Fibroblast of peridontal ligament (primary cell): ENCODE data around the gene NAALADL1.

ENCODE experiments used
- DNase-seq: peaks from one replicate; pipeline ENCODE4 v3.0.0-alpha.2; 2010; ENCODE audit errors: extremely low read depth

NAALADL1 gene, protein sequence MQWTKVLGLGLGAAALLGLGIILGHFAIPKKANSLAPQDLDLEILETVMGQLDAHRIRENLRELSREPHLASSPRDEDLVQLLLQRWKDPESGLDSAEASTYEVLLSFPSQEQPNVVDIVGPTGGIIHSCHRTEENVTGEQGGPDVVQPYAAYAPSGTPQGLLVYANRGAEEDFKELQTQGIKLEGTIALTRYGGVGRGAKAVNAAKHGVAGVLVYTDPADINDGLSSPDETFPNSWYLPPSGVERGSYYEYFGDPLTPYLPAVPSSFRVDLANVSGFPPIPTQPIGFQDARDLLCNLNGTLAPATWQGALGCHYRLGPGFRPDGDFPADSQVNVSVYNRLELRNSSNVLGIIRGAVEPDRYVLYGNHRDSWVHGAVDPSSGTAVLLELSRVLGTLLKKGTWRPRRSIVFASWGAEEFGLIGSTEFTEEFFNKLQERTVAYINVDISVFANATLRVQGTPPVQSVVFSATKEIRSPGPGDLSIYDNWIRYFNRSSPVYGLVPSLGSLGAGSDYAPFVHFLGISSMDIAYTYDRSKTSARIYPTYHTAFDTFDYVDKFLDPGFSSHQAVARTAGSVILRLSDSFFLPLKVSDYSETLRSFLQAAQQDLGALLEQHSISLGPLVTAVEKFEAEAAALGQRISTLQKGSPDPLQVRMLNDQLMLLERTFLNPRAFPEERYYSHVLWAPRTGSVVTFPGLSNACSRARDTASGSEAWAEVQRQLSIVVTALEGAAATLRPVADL

GRCh38 chr11:65058419-65059054, at the start of gene NAALADL1:
Gene NAALADL1 (minus strand): TSS chr11:65058553. CDS start chr11:65058521, 32 bp downstream.
- DNase-seq = no peak

DNA sequence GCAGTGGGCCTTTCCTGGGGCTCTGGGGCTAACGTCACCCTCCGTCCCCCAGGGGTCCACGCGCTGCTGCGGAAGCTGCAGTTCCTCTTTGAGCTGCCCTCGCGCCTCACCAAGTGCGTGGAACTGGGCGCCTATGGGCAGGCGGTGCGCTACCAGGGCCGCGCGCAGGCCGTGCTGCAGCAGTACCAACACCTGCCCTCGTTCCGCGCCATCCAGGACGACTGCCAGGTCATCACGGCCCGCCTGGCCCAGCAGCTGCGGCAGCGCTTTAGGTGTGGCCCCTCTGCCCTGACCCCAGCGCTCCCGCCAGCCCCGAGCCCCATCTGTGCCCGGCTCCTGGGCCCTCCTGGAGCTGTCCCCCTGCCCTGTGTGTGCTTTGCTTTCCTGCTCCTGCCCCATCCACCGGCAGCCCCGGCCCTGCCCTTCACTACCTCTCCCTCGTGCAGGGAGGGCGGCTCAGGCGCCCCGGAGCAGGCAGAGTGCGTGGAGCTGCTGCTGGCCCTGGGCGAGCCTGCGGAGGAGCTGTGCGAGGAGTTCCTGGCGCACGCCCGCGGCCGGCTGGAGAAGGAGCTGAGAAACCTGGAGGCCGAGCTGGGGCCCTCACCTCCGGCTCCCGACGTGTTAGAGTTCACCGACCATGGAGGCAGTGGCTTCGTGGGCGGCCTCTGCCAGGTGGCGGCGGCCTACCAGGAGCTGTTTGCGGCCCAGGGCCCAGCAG, 49.6 kb upstream of the NAALADL1 start:
- DNase-seq = no peak

- no peak for DNase-seq
These were observed 48.7 kb upstream of the NAALADL1 start for GRCh38 chr11:65107078-65107477.

GRCh38 chr11:65104628-65105027, 46.3 kb upstream of the NAALADL1 start:
- DNase-seq = no peak

GRCh38 chr11:65103476-65103875, 45.1 kb upstream of the NAALADL1 start:
- DNase-seq = no peak

DNA sequence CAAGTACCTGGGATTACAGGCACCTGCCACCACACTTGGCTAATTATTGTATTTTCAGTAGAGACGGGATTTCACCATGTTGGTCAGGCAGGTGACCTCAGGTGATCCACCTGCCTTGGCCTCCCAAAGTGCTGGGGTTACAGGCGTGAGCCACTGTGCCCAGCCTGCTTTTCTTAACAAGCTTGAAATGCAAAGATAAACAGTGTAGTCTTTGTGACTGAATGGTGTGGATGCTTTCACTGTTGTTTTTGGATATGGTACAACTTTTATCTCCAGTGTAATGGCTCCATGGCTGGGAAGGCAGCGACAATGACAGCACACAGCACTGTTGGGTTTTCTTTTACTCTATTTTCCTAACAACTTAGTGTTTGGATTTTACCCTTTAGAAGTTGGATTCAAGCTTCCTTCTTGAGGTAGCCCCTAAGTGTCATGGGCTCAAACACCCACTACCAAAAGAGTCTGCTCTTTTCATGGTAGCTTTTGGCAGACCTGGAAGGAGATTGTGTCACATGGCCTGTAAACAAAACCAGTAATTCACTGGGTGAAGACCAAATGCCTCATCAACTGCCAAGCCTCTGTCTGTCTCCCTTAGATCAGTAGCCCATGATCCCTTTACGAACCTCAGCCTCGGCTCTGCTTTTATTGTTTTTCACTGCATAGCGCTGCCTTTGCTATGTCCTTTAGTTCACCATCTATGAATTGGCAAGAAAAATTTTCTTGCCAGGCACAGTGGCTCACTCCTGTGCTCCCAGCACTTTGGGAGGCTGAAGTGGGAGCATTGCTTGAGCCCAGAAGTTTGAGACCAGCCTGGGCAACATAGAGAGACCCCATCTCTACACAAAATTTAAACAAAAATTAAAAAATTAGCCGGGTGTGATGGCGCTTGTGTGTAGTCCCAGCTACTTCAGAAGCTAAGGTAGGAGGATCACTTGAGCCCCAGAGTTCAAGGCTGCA, 44.1 kb upstream of the NAALADL1 start:
- DNase-seq = no peak

DNA sequence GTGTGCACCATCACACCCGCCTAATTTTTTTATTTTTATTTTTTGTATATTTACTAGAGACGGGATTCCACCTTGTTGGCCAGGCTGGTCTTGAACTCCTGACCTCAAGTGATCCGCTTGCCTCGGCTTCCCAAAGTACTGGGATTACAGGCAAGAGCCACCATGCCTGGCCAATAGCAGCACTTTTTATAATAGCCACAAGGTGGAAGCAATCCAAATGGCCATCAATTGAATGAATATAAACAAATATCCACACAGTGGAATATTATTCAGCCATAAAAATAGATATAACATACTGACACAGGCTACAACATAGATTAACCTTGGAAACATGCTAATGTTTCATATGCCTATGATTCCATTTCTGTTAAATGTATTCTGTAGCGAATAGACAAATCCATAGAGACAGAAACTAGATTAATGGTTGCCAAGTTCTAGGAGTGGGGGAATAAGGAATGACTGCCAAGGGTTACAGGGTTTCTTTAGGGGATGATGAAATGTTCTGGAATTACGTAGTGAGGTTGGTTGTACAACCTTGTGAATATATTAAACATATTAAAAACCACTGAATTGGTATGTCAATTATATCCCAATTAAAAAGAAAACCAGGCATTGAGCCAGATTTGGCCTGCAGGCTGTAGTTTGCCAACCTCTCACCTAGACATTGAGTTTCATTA, 42.5 kb upstream of the NAALADL1 start:
- no peak for DNase-seq

- no peak for DNase-seq
These were observed 38.6 kb upstream of the NAALADL1 start for GRCh38 chr11:65096926-65097325.

DNA sequence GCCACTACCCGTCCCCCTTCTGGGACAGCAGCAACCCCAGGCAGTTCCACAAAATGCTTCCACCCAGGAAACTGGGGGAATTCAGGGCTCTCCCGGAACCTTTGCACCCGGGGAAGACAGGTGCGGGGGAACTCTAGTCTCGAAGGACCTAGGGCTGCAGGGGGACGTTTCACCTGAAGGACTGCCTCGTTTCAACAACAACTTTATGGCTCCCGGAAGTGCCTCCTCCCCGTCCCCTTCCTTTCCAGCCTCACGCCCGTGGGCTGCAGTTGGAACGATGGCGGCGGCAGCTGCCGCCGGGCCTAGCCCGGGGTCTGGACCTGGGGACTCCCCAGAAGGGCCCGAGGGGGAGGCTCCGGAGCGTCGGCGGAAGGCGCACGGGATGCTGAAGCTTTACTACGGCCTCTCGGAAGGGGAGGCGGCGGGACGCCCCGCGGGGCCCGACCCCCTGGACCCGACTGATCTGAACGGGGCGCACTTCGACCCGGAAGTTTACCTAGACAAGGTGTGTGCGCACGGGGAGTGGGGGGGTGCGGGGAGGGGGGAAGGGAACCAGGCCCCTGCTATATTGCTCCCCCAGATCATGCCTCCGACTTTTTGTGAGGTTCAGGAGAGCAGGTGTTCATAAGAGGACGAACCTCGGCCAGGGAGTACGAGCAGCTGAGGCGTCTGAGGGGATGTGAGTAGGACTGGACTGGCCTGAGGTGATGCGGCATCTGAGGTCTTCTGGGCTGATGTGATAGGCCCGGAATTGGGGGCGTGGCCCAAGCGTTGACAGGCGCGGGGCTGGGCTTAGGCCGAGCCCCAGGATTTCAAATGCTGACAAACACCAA, 37.8 kb upstream of the NAALADL1 start, which contains the start of gene VPS51:
Gene VPS51, plus strand, starts transcription at position 241 of the 833 bp plus-strand sequence. Its CDS starts 37 bp downstream, at position 278.
- DNase-seq = peak; percentile 90

DNA sequence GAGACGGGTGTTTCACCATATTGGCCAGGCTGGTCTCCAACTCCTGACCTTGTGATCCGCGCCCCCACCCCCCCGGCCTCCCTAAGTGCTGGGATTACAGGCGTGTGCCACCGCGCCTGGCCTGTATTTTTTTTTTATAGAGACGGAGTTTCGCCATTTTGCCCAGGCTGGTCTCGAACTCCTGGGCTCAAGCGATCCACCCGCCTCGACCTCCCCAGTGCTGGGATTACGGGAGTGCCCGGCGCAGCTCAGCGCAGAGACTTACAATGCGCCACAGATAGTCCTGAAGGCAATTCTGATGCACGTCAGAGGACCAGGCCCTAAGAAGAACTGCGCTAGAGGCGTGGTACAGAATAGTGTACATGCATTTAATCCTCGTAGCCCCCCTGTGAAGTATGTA, 37.1 kb upstream of the NAALADL1 start:
- no peak for DNase-seq

- no peak for DNase-seq
These were observed 32.3 kb upstream of the NAALADL1 start for GRCh38 chr11:65090628-65091027.

- no peak for DNase-seq
These were observed 31.3 kb upstream of the NAALADL1 start for GRCh38 chr11:65089621-65090020.

DNA sequence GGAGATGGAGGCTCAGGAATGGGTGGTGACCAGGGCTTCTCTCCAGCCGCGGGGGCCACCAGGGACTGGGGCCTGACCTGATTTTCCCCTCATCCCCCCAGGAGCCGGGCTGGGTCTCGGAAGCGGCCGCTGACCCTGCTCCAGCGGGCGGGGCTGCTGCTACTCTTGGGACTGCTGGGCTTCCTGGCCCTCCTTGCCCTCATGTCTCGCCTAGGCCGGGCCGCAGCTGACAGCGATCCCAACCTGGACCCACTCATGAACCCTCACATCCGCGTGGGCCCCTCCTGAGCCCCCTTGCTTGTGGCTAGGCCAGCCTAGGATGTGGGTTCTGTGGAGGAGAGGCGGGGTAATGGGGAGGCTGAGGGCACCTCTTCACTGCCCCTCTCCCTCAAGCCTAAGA, 29.5 kb upstream of the NAALADL1 start:
- no peak for DNase-seq

GRCh38 chr11:65087216-65087615, 28.9 kb upstream of the NAALADL1 start:
- DNase-seq = no peak

DNA sequence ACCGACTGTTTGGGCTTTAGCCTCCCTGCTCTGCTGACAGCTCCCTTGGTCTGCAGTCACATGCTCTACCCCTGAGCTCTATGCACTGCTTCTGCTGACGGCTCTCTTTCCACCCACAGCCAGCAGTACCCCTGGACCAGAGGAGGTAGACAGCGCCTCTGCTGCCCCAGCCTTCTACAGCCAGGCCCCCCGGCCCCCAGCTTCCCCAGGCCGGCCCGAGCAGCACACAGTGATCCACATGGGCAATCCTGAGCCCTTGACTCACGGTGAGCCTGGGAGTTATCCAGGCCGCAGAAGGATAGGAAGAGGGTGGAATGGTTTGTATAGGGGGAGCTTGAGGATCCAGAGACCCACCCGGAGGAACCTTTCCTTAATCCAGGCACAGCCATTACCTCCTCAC, 28.5 kb upstream of the NAALADL1 start:
- DNase-seq = no peak

DNA sequence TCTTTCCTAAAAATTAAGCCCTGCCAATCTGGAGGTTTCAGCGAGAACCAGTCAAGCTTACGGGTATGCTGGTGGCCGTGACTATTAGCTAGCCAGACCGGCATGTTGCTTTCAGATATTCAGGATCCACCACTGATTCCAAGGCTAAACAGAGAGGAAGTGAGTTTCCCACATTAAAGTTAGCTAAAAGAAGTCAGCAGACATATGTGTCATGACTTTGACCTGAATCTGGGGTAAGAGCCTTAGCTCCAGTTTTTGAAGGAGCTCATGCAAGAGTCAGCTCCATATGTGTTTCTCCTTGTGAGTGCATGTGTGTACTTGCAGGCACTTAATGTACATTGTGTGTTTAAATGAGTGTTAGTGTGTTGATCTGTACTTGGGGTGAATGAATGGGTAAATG, 27.1 kb upstream of the NAALADL1 start:
- DNase-seq = peak; percentile 3

DNA sequence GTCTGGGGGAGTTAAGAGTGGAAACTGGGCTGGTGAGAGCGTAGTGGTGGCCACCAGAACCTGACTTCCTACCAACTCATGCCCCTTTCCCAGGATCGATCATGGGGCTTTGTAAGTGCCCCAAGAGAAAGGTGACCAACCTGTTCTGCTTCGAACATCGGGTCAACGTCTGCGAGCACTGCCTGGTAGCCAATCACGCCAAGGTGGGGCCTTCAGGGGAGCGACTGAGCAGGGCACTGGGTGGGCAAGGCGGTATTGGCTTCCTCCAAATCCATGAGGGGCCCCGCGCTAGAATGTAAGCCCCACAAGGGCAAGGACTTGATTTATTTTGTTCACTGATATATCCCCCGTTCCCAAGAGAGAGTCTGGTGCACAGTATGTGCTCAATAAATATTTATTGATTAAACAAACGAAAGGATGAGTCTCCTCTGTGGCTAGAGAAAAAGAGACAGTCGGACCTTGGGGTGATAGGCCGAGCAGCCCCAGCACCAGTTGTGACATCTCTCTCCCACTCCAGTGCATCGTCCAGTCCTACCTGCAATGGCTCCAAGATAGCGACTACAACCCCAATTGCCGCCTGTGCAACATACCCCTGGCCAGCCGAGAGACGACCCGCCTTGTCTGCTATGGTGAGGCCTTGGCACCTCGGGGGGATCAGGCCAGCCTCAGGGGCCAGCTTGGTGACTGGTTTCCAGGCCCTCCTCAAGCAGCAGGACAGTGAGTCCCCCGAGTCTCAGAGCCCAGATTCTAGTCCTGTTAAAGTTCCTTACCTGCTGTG, 26.4 kb upstream of the NAALADL1 start:
- no peak for DNase-seq

DNA sequence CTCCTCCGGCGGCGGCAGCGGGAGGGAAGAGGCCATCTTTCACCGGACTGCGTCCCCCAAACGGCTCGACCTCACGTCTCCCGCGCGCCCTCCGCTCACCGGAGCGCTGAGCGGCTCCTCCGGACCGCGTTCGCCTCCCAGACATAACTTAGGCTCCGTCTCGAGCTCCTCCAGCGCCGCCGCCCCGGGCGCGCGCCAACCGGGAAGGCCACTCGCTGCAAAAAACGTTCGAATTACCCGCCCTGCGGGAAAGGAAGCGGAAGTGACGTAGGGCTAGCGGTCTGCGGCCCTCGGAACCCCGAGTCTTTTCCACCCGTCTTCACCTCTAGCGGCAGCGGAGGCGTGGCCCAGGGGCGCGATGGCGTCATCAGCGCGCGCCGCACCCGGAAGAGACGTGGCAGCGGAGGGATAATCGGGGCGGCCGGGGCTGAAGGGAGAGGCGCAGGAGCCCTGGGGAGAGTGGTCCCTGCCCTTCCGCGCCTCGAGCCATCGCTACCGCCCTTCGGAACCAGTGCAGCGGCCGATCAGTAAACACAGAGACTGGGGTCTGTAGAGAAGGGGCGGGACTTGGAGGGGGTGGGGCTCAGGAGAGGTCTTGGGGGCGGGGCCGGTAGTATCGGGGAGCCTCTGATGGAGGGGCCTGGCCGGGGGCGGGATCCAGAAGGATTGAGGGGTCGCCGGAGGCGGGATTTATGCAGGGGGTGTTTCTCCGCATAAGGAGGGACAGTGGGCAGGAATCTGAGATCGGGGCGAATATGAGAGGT, 25.7 kb upstream of the NAALADL1 start, which contains the start of the genes CDCA5 and ZFPL1:
Gene CDCA5, minus strand, starts transcription at position 207 of the 764 bp plus-strand sequence. Its CDS starts 62 bp downstream, at position 145.
Gene ZFPL1, plus strand, starts transcription at position 389 of the 764 bp plus-strand sequence. CDS start 477 bp downstream, outside the sequence.
- peak; percentile 93 for DNase-seq
